ENCODE data around the gene RBPJ. TPM values are rescaled to one million over a fixed set of nuclear protein-coding genes. Genes with fewer than 3 reads are reported as not detected.

RBPJ gene
- total and polyA plus RNA-seq, 2 of the 8 experiments (the other 6 are each of a cell fraction or from before 2014, with no cell fraction given) = 65.5 to 217 TPM

DNA sequence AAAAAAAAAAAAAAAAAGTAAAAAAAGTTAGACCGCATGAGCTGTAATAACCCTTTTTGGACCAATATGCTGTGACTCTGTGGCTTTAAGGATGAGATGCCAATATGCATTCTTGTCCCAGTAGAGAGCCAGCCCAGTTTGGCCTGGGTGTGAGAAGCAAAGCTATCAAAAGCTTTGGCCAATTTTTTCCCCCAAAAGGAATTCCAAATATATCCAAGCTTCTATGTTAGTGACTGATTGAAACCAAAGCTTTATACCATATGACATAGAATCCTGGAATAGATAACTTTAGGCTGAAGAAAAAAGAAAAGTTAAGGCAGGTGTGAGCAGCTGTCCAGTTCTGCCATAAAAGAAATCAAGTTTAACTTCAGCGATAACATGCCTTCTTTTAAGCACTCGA, 30.5 kb upstream of the RBPJ start:
- no peak overlapping the region for H4K5ac ChIP-seq (ENCODE audit: insufficient read length, low read depth, low read length)
- H3K79me2 ChIP-seq (ENCODE audit: control insufficient read depth in 1 of 2, insufficient read depth in 2 of 2, low read length in 2 of 2) = no peaks in the 10 kb centered on the region
- H2BK120ac ChIP-seq (replicated peaks; ENCODE audit: low read depth, low read length) = no peak overlapping the region
- H4K8ac ChIP-seq (ENCODE audit: extremely low read depth, insufficient read depth, low read length) = no peak overlapping the region
- H3K56ac ChIP-seq (replicated peaks; ENCODE audit: insufficient read length, low read depth, low read length) = no peak overlapping the region
- no peak overlapping the region for H2BK12ac ChIP-seq (ENCODE audit: low read depth, low read length)
- H3K23ac ChIP-seq (ENCODE audit: insufficient read length) = no peak overlapping the region
- no peak overlapping the region for H3K9ac ChIP-seq (replicated peaks in 1 of 4; ENCODE audit: extremely low read depth in 1 of 4, low read depth in 3 of 4, low read length in 3 of 4)
- no peak for DNase-seq (ENCODE audit: low read depth in 1 of 2, low spot score in 2 of 2)
- 88% methylated on average over 2 of the region's 3 CpGs; no CpG with 5 or more reads in 1 of the 2 experiments for WGBS, 2 experiments (ENCODE audit: extremely low coverage in 1 of 2, insufficient coverage in 1 of 2, insufficient read length in 1 of 2, insufficient replicate concordance in 2 of 2, low coverage in 1 of 2, low lambda C conversion rate in 2 of 2, missing lambda C conversion rate in 1 of 2)
- no peak overlapping the region for H3K14ac ChIP-seq (ENCODE audit: insufficient read length)
- POLR2A ChIA-PET (ENCODE audit: partially characterized antibody) = no interaction called here
- H4K20me1 ChIP-seq (replicated peaks in 1 of 2; ENCODE audit: control insufficient read depth in 1 of 2, insufficient read depth in 2 of 2, low read length in 2 of 2) = no peaks in the 10 kb centered on the region
- no peak for FAIRE-seq
- H3K27me3 ChIP-seq (replicated peaks in 1 of 4; ENCODE audit: control insufficient read depth in 3 of 4, extremely low read depth in 1 of 4, insufficient read depth in 3 of 4, low read length in 3 of 4) = no peaks in the 10 kb centered on the region
- no peaks in the 10 kb centered on the region for H3K79me1 ChIP-seq (ENCODE audit: low read depth, low read length)
- H2BK15ac ChIP-seq (ENCODE audit: low read length) = no peak overlapping the region
- H2BK20ac ChIP-seq (ENCODE audit: low read length) = no peak overlapping the region
- H3K36me3 ChIP-seq (ENCODE audit: control insufficient read depth in 2 of 4, insufficient read depth in 4 of 4, low read length in 3 of 4) = no peaks in the 10 kb centered on the region
- H2AK5ac ChIP-seq (ENCODE audit: low read depth, low read length) = no peak overlapping the region
- H3K4me1 ChIP-seq (replicated peaks in 1 of 4; ENCODE audit: control insufficient read depth in 3 of 4, insufficient read depth in 4 of 4, low read length in 3 of 4) = peaks cover 0 to 3% (median 0%) of the 10 kb centered on the region in 4 experiments; a peak in 1 of 7 replicates
- H3K4me2 ChIP-seq (ENCODE audit: insufficient read depth in 1 of 2, low read depth in 2 of 2, low read length in 2 of 2) = no peak overlapping the region
- CTCF ChIA-PET (ENCODE audit: partially characterized antibody) = no interaction called here
- no peak overlapping the region for H3K4ac ChIP-seq (replicated peaks; ENCODE audit: insufficient read length, low read depth, low read length)
- H3K27ac ChIP-seq (ENCODE audit: low read depth, low read length) = no peak overlapping the region
- H2AFZ ChIP-seq (ENCODE audit: low read length) = no peak overlapping the region
- no peak overlapping the region for H2BK5ac ChIP-seq (ENCODE audit: low read depth, low read length)
- no peak overlapping the region for H4K91ac ChIP-seq (replicated peaks; ENCODE audit: insufficient read length, low read length)
- no peaks in the 10 kb centered on the region for H3K9me3 ChIP-seq (ENCODE audit: insufficient read depth in 2 of 2, low read depth in 1 of 2, low read length in 1 of 2)
- H3K4me3 ChIP-seq (ENCODE audit: extremely low read depth in 1 of 4, insufficient read depth in 2 of 4, low read depth in 3 of 4, low read length in 4 of 4) = no peak overlapping the region
- H3K23me2 ChIP-seq (ENCODE audit: low read depth, low read length) = no peaks in the 10 kb centered on the region
- no peak overlapping the region for H3K18ac ChIP-seq (ENCODE audit: extremely low read depth, low read length)
- TF ChIP-seq SP1 (IDR thresholded peaks at IDR 0.05; ENCODE audit: low read depth, low read length) (no peak), RNF2 (IDR thresholded peaks at IDR 0.05; ENCODE audit: borderline replicate concordance, low read depth, low read length, missing control alignments, poor library complexity, severe bottlenecking) (no peak), TAF7 (optimal IDR thresholded peaks at IDR 0.05; ENCODE audit: borderline replicate concordance, low read depth, low read length) (no peak), CBX5 (IDR thresholded peaks at IDR 0.05; ENCODE audit: low read depth, low read length) (no peak), SIN3A (conservative IDR thresholded peaks at IDR 0.05 in 1 of 2, IDR thresholded peaks at IDR 0.05 in 1 of 2; ENCODE audit: low read depth in 1 of 2, low read length in 2 of 2) (no peak), SAP30 (IDR thresholded peaks at IDR 0.05; ENCODE audit: insufficient read depth, insufficient replicate concordance, low read length) (no peak), JUN (IDR thresholded peaks at IDR 0.05; ENCODE audit: low read depth, low read length) (no peak), KDM1A (IDR thresholded peaks at IDR 0.05; ENCODE audit: borderline replicate concordance, low read length) (no peak), SUZ12 (IDR thresholded peaks at IDR 0.05; ENCODE audit: low read length) (no peak)
- TF ChIP-seq, protein P1, sequence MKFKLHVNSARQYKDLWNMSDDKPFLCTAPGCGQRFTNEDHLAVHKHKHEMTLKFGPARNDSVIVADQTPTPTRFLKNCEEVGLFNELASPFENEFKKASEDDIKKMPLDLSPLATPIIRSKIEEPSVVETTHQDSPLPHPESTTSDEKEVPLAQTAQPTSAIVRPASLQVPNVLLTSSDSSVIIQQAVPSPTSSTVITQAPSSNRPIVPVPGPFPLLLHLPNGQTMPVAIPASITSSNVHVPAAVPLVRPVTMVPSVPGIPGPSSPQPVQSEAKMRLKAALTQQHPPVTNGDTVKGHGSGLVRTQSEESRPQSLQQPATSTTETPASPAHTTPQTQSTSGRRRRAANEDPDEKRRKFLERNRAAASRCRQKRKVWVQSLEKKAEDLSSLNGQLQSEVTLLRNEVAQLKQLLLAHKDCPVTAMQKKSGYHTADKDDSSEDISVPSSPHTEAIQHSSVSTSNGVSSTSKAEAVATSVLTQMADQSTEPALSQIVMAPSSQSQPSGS (IDR thresholded peaks at IDR 0.05; ENCODE audit: low read length) = no peak
- TF ChIP-seq, protein P2, sequence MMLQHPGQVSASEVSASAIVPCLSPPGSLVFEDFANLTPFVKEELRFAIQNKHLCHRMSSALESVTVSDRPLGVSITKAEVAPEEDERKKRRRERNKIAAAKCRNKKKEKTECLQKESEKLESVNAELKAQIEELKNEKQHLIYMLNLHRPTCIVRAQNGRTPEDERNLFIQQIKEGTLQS (IDR thresholded peaks at IDR 0.05; ENCODE audit: insufficient read depth, low read depth, low read length) = no peak

All from H1 (cell line).